Uterus (tissue), 4 donors: ENCODE measurements around the gene CASR. TPM values are rescaled to one million over a fixed set of nuclear protein-coding genes. Genes with fewer than 3 reads are reported as not detected.

Experiments
- DNase-seq, 2 donors: peaks; one replicate each; pipeline ENCODE4 v3.0.0-alpha.2; 2019 to 2020
- H3K27ac ChIP-seq, 2 donors: fragments of 200-600 bp; sonication (generic); 1 replicate in 1 of 2; 2 replicates in 1 of 2; pipeline ENCODE4 v1.5.1; 2016 to 2018
- H3K27me3 ChIP-seq, 2 donors: fragments of 200-600 bp; sonication (generic); one replicate each; pipeline ENCODE4 v1.5.1; 2018 to 2019; ENCODE audit warnings: control low read depth in 1 of 2
- H3K36me3 ChIP-seq, 2 donors: fragments of 200-600 bp; sonication (generic); one replicate each; pipeline ENCODE4 v1.5.1; 2019; ENCODE audit warnings: control low read depth in 1 of 2
- H3K4me1 ChIP-seq, 2 donors: fragments of 200-600 bp; sonication (generic); one replicate each; pipeline ENCODE4 v1.5.1; 2018 to 2019; ENCODE audit warnings: control low read depth in 1 of 2
- H3K4me3 ChIP-seq, 2 donors: fragments of 200-600 bp; sonication (generic); 1 replicate in 1 of 2; 2 replicates in 1 of 2; pipeline ENCODE4 v1.5.1; 2018 to 2019; ENCODE audit warnings: mild to moderate bottlenecking in 1 of 2
- H3K9me3 ChIP-seq, 2 donors: fragments of 200-600 bp; sonication (generic); one replicate each; pipeline ENCODE4 v1.5.1; 2019; ENCODE audit warnings: control low read depth in 1 of 2
- POLR2A ChIP-seq, 2 donors: fragments of 450-650 bp; IDR thresholded peaks; one replicate each; pipeline ENCODE4 v1.6.1; 2016; ENCODE audit warnings: antibody characterized with exemption in 2 of 2, mild to moderate bottlenecking in 1 of 2, moderate library complexity in 1 of 2
- intact Hi-C: fragments of 100-400 bp; cut with DNase I; formaldehyde crosslinking; loops from one replicate; pipeline ENCODE4 v1.15.1; 2023; ENCODE audit warnings: low total_unique reads
- total RNA-seq, 4 donors: library from RNA; depleted of rRNA in 3 of 4; stranded (reverse); fragments of >200 nt in 3 of 4; gene quantifications; one replicate each; pipeline versions ENCODE4 v1.1.0 to v1.2.4, GENCODE V29; 2014 to 2023
- TF ChIP-seq, protein P1 (sequence below), 4 experiments: fragments of 200-600 bp in 2 of 4; fragments of 450-650 bp in 2 of 4; sonication (generic) in 2 of 4; IDR thresholded peaks; one replicate each; pipeline ENCODE4 v1.5.1; 2016 to 2019; ENCODE audit warnings: antibody characterized with exemption in 4 of 4, mild to moderate bottlenecking in 2 of 4, moderate library complexity in 1 of 4
- donor health status: DM: yes; HTN: yes; CAD: no.

Gene CASR
- total RNA-seq, 4 donors from 2014 or later: not detected

DNA sequence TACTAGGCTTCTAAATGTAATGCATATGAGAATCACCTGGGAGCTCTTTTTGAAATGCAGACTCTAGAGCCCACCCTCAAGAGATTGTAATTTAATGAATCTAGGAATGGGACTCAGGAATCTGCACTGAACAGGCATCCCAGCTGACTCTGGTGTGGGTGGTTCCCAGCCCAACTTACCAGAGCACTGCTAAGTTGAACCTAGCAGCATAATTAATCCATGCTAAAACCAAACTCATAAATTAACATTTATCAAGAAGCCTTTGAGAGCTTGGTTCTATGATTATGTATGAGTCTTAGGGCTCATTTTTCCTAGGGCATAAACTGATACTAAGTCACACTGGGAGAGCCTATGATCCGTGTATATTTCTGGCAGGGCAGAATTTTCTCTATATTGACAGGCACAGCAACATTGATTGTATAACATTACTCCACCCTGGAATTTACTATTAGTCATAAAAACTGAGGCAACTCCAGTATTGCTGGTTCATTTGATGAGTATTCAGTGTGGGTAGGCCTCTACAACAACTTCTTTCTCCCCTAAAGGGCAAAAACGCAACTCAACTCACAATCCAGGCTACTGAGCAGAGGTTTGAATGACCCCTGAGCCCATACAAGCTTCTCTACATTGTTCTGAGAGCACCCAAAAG is 130.9 kb downstream of the CASR start:
- no peaks in the 10 kb centered on the region for H3K27me3 ChIP-seq
- TF ChIP-seq, protein P1, sequence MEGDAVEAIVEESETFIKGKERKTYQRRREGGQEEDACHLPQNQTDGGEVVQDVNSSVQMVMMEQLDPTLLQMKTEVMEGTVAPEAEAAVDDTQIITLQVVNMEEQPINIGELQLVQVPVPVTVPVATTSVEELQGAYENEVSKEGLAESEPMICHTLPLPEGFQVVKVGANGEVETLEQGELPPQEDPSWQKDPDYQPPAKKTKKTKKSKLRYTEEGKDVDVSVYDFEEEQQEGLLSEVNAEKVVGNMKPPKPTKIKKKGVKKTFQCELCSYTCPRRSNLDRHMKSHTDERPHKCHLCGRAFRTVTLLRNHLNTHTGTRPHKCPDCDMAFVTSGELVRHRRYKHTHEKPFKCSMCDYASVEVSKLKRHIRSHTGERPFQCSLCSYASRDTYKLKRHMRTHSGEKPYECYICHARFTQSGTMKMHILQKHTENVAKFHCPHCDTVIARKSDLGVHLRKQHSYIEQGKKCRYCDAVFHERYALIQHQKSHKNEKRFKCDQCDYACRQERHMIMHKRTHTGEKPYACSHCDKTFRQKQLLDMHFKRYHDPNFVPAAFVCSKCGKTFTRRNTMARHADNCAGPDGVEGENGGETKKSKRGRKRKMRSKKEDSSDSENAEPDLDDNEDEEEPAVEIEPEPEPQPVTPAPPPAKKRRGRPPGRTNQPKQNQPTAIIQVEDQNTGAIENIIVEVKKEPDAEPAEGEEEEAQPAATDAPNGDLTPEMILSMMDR (IDR thresholded peaks at IDR 0.05): no peak
- no peak for TF ChIP-seq POLR2A (IDR thresholded peaks at IDR 0.05)
- no peaks in the 10 kb centered on the region for H3K9me3 ChIP-seq
- H3K4me1 ChIP-seq: no peaks in the 10 kb centered on the region
- no peaks in the 10 kb centered on the region for H3K36me3 ChIP-seq
- intact Hi-C loops: no loop called here
- no peak for DNase-seq
- H3K4me3 ChIP-seq: no peak overlapping the region
- no peak overlapping the region for H3K27ac ChIP-seq

DNA sequence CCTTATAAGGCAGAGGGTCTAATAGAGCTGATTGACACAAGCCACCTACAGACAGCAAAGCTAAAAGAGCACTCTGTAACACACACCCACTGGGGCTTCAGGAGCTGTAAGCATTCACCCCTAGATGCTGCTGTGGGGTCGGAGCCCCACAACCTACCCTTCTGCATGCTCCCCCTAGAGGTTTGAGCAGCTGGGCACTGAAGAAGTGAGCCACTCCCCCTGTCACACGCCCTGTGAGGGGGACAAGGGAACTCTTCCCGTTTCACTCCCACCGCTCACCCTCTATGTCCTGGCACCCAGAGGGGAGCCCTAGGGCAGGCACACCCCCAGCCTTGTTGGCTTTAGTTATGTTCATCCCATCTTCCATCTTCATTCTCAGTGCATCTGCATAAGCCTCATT is 132.2 kb downstream of the CASR start:
- H3K36me3 ChIP-seq: no peaks in the 10 kb centered on the region
- intact Hi-C loops: no loop called here
- H3K4me1 ChIP-seq: no peaks in the 10 kb centered on the region
- H3K9me3 ChIP-seq: no peaks in the 10 kb centered on the region
- no peaks in the 10 kb centered on the region for H3K27me3 ChIP-seq
- H3K4me3 ChIP-seq: no peak overlapping the region
- TF ChIP-seq, protein P1 (IDR thresholded peaks at IDR 0.05): no peak
- TF ChIP-seq POLR2A (IDR thresholded peaks at IDR 0.05): no peak
- no peak for DNase-seq
- no peak overlapping the region for H3K27ac ChIP-seq

DNA sequence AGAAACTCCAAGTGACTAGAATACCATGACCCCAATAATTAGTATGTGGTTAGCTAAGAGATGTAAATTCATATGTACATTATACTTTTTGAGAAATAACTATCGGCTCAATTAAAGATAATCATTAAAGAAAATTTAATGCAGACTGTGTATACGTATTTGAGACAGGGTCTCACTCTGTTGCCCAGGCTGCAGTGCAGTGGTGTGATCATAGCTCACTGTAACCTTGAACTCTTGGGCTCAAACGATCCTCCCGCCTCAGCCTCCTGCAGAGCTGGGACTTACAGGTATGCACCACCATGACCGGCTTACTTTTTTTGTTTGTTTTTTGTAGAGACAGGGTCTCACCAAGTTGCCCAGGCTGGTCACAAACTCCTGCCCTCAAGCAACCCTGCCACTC is 132.9 kb downstream of the CASR start:
- Histone ChIP-seq H3K4me1 (no peaks in the 10 kb centered on the region), H3K36me3 (no peaks in the 10 kb centered on the region), H3K4me3 (no peak overlapping the region), H3K27ac (no peak overlapping the region), H3K27me3 (no peaks in the 10 kb centered on the region), H3K9me3 (no peaks in the 10 kb centered on the region)
- TF ChIP-seq POLR2A (IDR thresholded peaks at IDR 0.05): no peak
- TF ChIP-seq, protein P1 (IDR thresholded peaks at IDR 0.05): no peak
- intact Hi-C loops: no loop called here
- no peak for DNase-seq

- H3K27me3 ChIP-seq: no peaks in the 10 kb centered on the region
- intact Hi-C loops: no loop called here
- no peak for DNase-seq
- H3K4me1 ChIP-seq: no peaks in the 10 kb centered on the region
- H3K36me3 ChIP-seq: no peaks in the 10 kb centered on the region
- H3K27ac ChIP-seq: no peak overlapping the region
- TF ChIP-seq POLR2A (IDR thresholded peaks at IDR 0.05): no peak
- TF ChIP-seq, protein P1 (IDR thresholded peaks at IDR 0.05): no peak
- H3K9me3 ChIP-seq: no peaks in the 10 kb centered on the region
- no peak overlapping the region for H3K4me3 ChIP-seq
These were observed 135.2 kb downstream of the CASR start for GRCh38 chr3:122318620-122319019.

- no peak overlapping the region for H3K27ac ChIP-seq
- no peaks in the 10 kb centered on the region for H3K36me3 ChIP-seq
- H3K27me3 ChIP-seq: no peaks in the 10 kb centered on the region
- intact Hi-C loops: no loop called here
- TF ChIP-seq POLR2A (IDR thresholded peaks at IDR 0.05): no peak
- TF ChIP-seq, protein P1 (IDR thresholded peaks at IDR 0.05): no peak
- no peaks in the 10 kb centered on the region for H3K4me1 ChIP-seq
- no peak overlapping the region for H3K4me3 ChIP-seq
- DNase-seq: no peak
- no peaks in the 10 kb centered on the region for H3K9me3 ChIP-seq
These were observed 138.9 kb downstream of the CASR start for GRCh38 chr3:122322095-122323075.
